ENCODE results near the gene MGA. TPM values are rescaled to one million over a fixed set of nuclear protein-coding genes. Genes with fewer than 3 reads are reported as not detected.

The MGA gene
- total RNA-seq, 3 donors from 2014 or later (not counting 1 experiment from before 2014, with no cell fraction given): 54.9 to 75.0 (median 71.3) TPM

DNA sequence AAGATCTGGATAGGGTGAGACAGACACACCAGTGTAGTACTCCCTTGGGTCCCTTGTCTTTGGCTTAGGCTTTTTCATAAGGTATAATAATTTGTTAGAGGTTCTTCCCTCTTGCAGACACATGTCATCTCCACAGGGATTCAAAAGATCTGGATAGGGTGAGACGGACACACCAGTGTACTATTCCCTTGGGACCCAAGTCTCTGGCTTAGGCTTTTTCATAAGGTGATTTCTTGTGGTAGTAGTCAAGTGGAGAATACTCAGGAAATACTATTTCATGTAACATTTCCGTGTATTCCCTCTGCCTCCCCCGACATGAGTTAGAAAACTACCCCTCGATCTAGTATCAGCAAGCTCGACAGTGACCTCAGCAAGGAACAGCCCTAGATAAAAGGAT, 113.1 kb downstream of the MGA start:
- peaks cover 52 to 56% of the 10 kb centered on the region in 2 donors for H3K4me1 Mint-ChIP-seq
- no peaks in the 10 kb centered on the region for H3K36me3 Mint-ChIP-seq
- no peaks in the 10 kb centered on the region for H3K27me3 ChIP-seq (ENCODE audit: control insufficient read depth, insufficient read depth, low read length)
- no peaks in the 10 kb centered on the region for H3K9me3 Mint-ChIP-seq
- ATAC-seq: no peak
- no peaks in the 10 kb centered on the region for H3K9me3 ChIP-seq (ENCODE audit: control insufficient read depth, insufficient read depth, low read length)
- intact Hi-C loops (cut with micrococcal nuclease): loop anchor here (5.0 kb wide), 4 partner anchors 111 to 1206 kb away; partner anchors contain the start of genes CCDC32, MGA, RPUSD2 and TYRO3
- peaks cover 23% of the 10 kb centered on the region for H3K4me1 ChIP-seq (ENCODE audit: control insufficient read depth, insufficient read depth, low read length)
- 6% methylated on average over 2 of the region's 5 CpGs for whole genome bisulfite sequencing (ENCODE audit: insufficient coverage)
- no peak for TF ChIP-seq CTCF (IDR thresholded peaks at IDR 0.05)
- H3K36me3 ChIP-seq (ENCODE audit: control insufficient read depth, insufficient read depth, low read length): peaks cover 2% of the 10 kb centered on the region
- H3K27ac Mint-ChIP-seq: peak overlapping the region; percentile 93 to 94
- no peak overlapping the region for H3K4me3 ChIP-seq (ENCODE audit: low read length)
- H3K27me3 Mint-ChIP-seq (ENCODE audit: low read depth in 2 of 2): no peaks in the 10 kb centered on the region
- H3K27ac ChIP-seq (ENCODE audit: low read length): peak overlapping the region; percentile 82
- peak overlapping the region; percentile 97 for H3K4me3 Mint-ChIP-seq
- DNase-seq: no peak

GRCh38 chr15:41773729-41774061, 113.5 kb downstream of the MGA start:
- intact Hi-C loops (cut with micrococcal nuclease): loop anchor here (1.0 to 5.0 kb wide), 8 partner anchors 55 to 1206 kb away; partner anchors contain the start of genes CCDC32, EHD4, JMJD7 and MGA
- no peaks in the 10 kb centered on the region for H3K9me3 ChIP-seq (ENCODE audit: control insufficient read depth, insufficient read depth, low read length)
- peaks cover 2% of the 10 kb centered on the region for H3K36me3 ChIP-seq (ENCODE audit: control insufficient read depth, insufficient read depth, low read length)
- H3K4me1 ChIP-seq (ENCODE audit: control insufficient read depth, insufficient read depth, low read length): peaks cover 23% of the 10 kb centered on the region
- Mint-ChIP-seq H3K9me3 (no peaks in the 10 kb centered on the region), H3K4me3 (peak overlapping the region; percentile 97), H3K4me1 (peaks cover 56 to 59% of the 10 kb centered on the region in 2 donors), H3K36me3 (no peaks in the 10 kb centered on the region), H3K27ac (peak overlapping the region; percentile 93 to 94), H3K27me3 (ENCODE audit: low read depth in 2 of 2) (no peaks in the 10 kb centered on the region)
- H3K4me3 ChIP-seq (ENCODE audit: low read length): peak overlapping the region; percentile 89
- no peak for ATAC-seq
- WGBS (ENCODE audit: insufficient coverage): 5% methylated on average over 7 of the region's 7 CpGs
- H3K27ac ChIP-seq (ENCODE audit: low read length): peak overlapping the region; percentile 82
- no peak for DNase-seq
- no peaks in the 10 kb centered on the region for H3K27me3 ChIP-seq (ENCODE audit: control insufficient read depth, insufficient read depth, low read length)
- no peak for TF ChIP-seq CTCF (IDR thresholded peaks at IDR 0.05)

- H3K9me3 Mint-ChIP-seq: no peaks in the 10 kb centered on the region
- peaks cover 23% of the 10 kb centered on the region for H3K4me1 ChIP-seq (ENCODE audit: control insufficient read depth, insufficient read depth, low read length)
Observed at GRCh38 chr15:41774062-41774881, 114.1 kb downstream of the MGA start, which contains the start of gene MAPKBP1. TSS of gene MAPKBP1 (plus strand) at chr15:41774484. CDS start at chr15:41775276, 792 bp downstream.

More at GRCh38 chr15:41774062-41774881, 114.1 kb downstream of the MGA start, which contains the start of gene MAPKBP1:
- peak within 1 kb of the TSS; percentile 89 for H3K4me3 ChIP-seq (ENCODE audit: low read length)
- ATAC-seq (peak; percentile 90 to 97 (median 91)), DNase-seq (peak; percentile 98 to 99)
- H3K27ac ChIP-seq (ENCODE audit: low read length): peak within 1 kb of the TSS; percentile 82
- H3K36me3 ChIP-seq (ENCODE audit: control insufficient read depth, insufficient read depth, low read length): no peaks in the 10 kb centered on the region
- Mint-ChIP-seq H3K36me3 (no peaks in the 10 kb centered on the region), H3K27me3 (ENCODE audit: low read depth in 2 of 2) (no peaks in the 10 kb centered on the region), H3K4me3 (peak within 1 kb of the TSS; percentile 97), H3K4me1 (peaks cover 60 to 63% of the 10 kb centered on the region in 2 donors), H3K27ac (peak within 1 kb of the TSS; percentile 93 to 94)
- peak; percentile 72 for TF ChIP-seq CTCF (IDR thresholded peaks at IDR 0.05)
- intact Hi-C loops (cut with micrococcal nuclease): loop anchor here (1.0 to 5.0 kb wide), 8 partner anchors 54 to 1207 kb away; partner anchors contain the start of genes CCDC32, EHD4, JMJD7 and MGA
- H3K9me3 ChIP-seq (ENCODE audit: control insufficient read depth, insufficient read depth, low read length): no peaks in the 10 kb centered on the region
- under 1% methylated on average over 62 of the region's 62 CpGs for WGBS (ENCODE audit: insufficient coverage)
- no peaks in the 10 kb centered on the region for H3K27me3 ChIP-seq (ENCODE audit: control insufficient read depth, insufficient read depth, low read length)

Data from natural killer cell (primary cell).